GM12878 (cell line): ENCODE results near the gene TMPRSS2.

ENCODE experiments used
- CEBPB ChIP-seq, 2 experiments: fragments of 150-350 bp in 1 of 2; IDR thresholded peaks; 2 replicates each; pipeline ENCODE4 v1.6.1; 2012 to 2014; ENCODE audit warnings: low read depth in 2 of 2, low read length in 2 of 2, borderline replicate concordance in 1 of 2, inconsistent platforms in 1 of 2
- CTCF ChIP-seq, 3 experiments: IDR thresholded peaks in 2 of 3; conservative IDR thresholded peaks in 1 of 3; 2 replicates each; pipeline ENCODE4 v1.5.1; 2011; ENCODE audit warnings: low read depth in 3 of 3, low read length in 3 of 3, mild to moderate bottlenecking in 3 of 3, control low read depth in 2 of 3, moderate library complexity in 2 of 3, inconsistent platforms in 1 of 3, mixed read lengths in 1 of 3; ENCODE audit not compliant: control insufficient read depth in 2 of 3, insufficient read depth in 1 of 3; ENCODE audit errors: extremely low read depth in 1 of 3
- EZH2 ChIP-seq: IDR thresholded peaks from 2 replicates; pipeline ENCODE4 v1.6.1; 2012; ENCODE audit warnings: low read depth, mild to moderate bottlenecking, control low read depth, inconsistent platforms, low read length, borderline replicate concordance; ENCODE audit not compliant: control insufficient read depth
- MTA2 ChIP-seq: fragments of 450-650 bp; IDR thresholded peaks from 2 replicates; pipeline ENCODE4 v1.6.1; 2016; ENCODE audit warnings: low read depth, mild to moderate bottlenecking, moderate library complexity
- PBX3 ChIP-seq: IDR thresholded peaks from 2 replicates; pipeline ENCODE4 v1.6.1; 2011; ENCODE audit warnings: mild to moderate bottlenecking, low read depth, low read length, moderate library complexity; ENCODE audit not compliant: insufficient replicate concordance
- SRF ChIP-seq, 2 experiments: IDR thresholded peaks; 2 replicates each; pipeline ENCODE4 v1.6.1; 2011; ENCODE audit warnings: low read depth in 2 of 2, low read length in 2 of 2, mild to moderate bottlenecking in 1 of 2, moderate library complexity in 1 of 2
- TCF12 ChIP-seq: IDR thresholded peaks from 2 replicates; pipeline ENCODE4 v1.6.1; 2011; ENCODE audit warnings: low read depth, mild to moderate bottlenecking, low read length
- ZNF274 ChIP-seq: IDR thresholded peaks from one replicate; pipeline ENCODE4 v1.8.0; 2011; ENCODE audit not compliant: insufficient read length, insufficient read depth

GRCh38 chr21:41521489-41522027, 13.6 kb upstream of the TMPRSS2 start:
- TF ChIP-seq CTCF (IDR thresholded peaks at IDR 0.05 in 2 of 3, conservative IDR thresholded peaks at IDR 0.05 in 1 of 3; ENCODE audit: control insufficient read depth in 2 of 3, extremely low read depth in 1 of 3, insufficient read depth in 1 of 3, low read depth in 3 of 3, low read length in 3 of 3) (no peak), ZNF274 (no peak), PBX3 (no peak), EZH2 (no peak), SRF (IDR thresholded peaks at IDR 0.05; ENCODE audit: low read depth in 2 of 2, low read length in 2 of 2) (no peak), CEBPB (IDR thresholded peaks at IDR 0.05; ENCODE audit: borderline replicate concordance in 1 of 2, low read depth in 2 of 2, low read length in 2 of 2) (no peak), TCF12 (no peak), MTA2 (no peak)
